ENCODE data around the gene NEK5.

Gene NEK5

DNA sequence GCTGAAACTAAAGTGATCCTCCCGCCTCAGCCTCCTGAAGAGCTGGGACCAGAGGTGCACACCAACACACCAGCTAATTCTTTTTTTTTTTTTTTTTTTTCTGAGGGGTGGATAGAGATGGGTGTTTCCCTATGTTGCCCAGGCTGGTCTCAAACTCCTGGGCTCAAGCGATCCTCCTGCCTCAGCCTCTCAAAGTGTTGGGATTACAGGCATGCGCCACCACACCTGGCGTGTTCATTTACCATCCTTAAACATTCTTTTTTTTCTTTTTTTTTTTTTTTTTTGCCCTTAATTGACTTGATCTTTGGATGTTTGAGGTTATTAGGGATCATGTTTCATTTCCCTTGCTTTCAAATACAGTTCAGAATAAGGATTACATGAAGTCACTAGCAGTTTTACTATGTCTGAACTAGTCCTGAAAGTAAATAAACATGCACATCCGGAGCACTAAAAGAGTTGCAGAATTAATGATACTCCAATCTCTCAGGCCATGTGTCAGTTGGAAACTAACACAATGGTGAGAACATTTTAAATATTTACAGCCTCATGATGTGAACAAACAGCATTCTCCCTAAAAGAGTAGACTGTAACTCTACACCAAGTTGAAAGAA is 94.2 kb downstream of the NEK5 start:
- TF ChIP-seq, protein P1, sequence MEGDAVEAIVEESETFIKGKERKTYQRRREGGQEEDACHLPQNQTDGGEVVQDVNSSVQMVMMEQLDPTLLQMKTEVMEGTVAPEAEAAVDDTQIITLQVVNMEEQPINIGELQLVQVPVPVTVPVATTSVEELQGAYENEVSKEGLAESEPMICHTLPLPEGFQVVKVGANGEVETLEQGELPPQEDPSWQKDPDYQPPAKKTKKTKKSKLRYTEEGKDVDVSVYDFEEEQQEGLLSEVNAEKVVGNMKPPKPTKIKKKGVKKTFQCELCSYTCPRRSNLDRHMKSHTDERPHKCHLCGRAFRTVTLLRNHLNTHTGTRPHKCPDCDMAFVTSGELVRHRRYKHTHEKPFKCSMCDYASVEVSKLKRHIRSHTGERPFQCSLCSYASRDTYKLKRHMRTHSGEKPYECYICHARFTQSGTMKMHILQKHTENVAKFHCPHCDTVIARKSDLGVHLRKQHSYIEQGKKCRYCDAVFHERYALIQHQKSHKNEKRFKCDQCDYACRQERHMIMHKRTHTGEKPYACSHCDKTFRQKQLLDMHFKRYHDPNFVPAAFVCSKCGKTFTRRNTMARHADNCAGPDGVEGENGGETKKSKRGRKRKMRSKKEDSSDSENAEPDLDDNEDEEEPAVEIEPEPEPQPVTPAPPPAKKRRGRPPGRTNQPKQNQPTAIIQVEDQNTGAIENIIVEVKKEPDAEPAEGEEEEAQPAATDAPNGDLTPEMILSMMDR (IDR thresholded peaks at IDR 0.05) = no peak

DNA sequence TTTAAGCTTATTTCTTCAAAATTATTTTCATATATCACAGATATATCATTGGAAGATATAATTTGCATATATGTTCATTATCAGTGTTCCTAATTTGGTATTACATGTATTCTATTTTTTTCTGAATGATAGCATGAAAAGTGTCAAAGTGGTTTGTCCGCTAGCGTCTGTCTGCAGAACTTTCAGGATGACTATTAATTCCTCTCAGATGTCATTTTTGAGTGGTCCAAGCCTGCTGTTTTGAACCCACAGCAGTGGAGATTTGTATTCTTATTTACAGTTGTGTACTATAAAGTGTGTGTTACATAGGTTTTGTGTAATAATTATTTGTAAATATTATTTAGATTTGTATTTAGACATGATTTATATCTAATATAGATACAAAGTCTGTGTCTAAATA is 95.8 kb downstream of the NEK5 start:
- TF ChIP-seq, protein P1 (IDR thresholded peaks at IDR 0.05) = no peak

DNA sequence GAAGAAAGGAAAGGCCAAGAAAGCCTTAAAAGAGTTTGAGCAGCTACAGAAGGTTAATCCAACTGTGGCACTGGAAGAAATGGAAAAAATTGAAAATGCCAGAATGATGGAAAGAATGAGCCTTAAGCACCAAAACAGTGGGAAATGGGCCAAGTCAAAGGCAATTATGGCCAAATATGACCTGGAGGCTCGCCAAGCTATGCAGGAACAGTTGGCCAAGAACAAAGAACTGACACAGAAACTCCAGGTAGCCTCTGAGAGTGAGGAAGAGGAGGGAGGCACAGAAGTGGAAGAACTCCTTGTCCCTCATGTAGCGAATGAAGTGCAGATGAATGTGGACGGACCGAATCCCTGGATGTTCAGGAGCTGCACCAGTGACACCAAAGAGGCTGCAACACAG is 99.3 kb downstream of the NEK5 start:
- TF ChIP-seq, protein P1 (IDR thresholded peaks at IDR 0.05) = no peak

DNA sequence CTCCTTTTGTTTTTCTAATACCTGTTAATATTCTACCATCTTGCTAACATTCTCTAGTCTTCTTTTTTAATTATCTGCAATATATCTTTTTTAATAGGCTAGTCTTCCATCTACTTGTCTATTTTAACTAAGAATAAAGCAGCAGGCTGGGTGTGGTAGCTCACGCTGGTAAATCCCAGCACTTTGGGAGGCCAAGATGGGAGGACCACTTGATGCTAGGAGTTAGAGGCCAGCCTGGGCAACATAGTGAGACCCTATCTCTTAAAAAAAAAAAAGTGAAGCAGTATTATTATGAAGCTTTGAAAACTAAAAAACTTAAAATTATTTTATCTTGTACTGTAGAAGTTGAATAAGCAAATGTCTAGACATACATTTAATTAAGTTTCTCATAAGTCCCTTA is 101.0 kb downstream of the NEK5 start:
- TF ChIP-seq, protein P1 (IDR thresholded peaks at IDR 0.05) = no peak

DNA sequence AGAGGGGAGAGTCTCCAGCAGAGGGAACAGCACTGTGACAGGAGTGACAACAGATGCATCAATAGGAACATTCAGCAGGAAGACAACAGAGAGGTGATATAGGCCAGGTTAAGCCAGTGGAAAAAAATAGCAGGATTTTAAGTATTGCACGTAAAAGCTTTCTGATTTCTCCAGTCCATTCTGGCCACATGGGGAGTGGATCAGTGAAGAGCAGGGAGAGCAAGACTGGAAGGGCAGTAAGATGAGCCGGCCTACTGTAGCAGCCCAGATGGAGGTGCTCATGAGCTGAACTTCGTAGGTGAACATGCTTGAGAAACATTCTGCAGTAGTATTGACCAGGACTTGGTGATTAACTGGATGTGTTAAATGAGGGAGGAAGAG is 102.6 kb downstream of the NEK5 start:
- TF ChIP-seq, protein P1 (IDR thresholded peaks at IDR 0.05) = no peak

DNA sequence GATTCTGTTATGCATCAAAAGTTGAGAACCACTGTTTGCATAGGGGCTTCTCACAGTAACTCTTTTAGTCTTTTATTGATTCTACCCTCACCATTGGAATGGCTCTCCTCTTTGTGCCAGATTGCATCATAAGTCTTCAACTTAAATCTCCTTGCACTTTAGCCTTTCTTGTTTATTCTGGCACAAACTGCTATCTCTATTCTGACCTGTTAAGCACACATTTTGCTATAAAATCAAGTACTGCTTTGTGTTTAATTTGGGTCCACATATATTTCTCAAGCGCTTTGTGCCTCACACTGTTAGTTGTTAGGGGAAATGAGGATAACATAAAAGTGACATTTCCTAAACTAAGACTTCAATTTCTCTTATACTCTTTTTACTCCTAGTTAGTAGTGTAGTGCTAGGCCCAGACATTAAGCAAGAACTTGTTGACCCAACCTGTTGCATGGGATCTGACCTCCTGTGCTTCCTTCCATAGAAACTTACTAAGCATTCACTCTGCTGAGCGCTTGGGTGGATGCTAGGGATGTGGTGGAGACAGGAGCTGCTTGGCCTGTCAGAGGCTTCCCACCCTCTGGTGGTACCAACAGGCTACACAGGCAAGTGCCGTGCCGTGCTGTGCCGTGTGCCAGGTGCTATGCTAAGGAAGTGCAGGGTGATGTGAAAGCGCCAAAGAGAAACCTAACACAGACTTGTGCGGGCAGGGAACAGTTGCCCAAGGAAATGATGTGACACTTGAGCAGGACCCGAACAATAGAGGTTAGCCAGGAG is 103.2 kb downstream of the NEK5 start:
- TF ChIP-seq, protein P1 (IDR thresholded peaks at IDR 0.05) = no peak

DNA sequence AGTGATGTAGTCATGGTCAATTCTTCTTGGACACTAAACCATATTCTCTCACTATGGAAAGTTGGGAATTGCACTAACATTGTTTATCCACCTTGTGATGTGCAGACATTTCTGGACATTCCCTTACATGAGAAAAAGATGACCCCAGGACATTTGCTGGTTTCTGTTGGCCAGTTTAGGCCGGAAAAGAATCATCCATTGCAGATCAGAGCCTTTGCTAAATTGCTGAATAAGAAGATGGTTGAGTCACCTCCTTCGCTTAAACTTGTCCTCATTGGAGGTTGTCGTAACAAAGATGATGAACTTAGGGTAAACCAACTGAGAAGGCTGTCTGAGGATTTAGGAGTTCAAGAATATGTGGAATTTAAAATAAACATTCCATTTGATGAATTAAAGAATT is 104.4 kb downstream of the NEK5 start, which contains the start of gene UTP14C:
Gene UTP14C, plus strand, starts transcription at position 211 of the 400 bp plus-strand sequence. CDS start 4,114 bp downstream, outside the sequence.
- TF ChIP-seq, protein P1 (IDR thresholded peaks at IDR 0.05) = no peak
